LHCN-M2 (cell line): ENCODE data around the gene A4GNT. TPM values are rescaled to one million over a fixed set of nuclear protein-coding genes. Genes with fewer than 3 reads are reported as not detected.

Experiments
- DNase-seq: peaks from one replicate; pipeline ENCODE4 v3.0.0-alpha.2; 2012; ENCODE audit warnings: low read depth
- total RNA-seq: library from RNA; depleted of rRNA; stranded (reverse); fragments of >200 nt; gene quantifications from 2 replicates; pipeline ENCODE4 v1.2.3, GENCODE V29; 2014; rRNA removed

The A4GNT gene
- total RNA-seq, 1 experiment from 2014 or later: not detected

GRCh38 chr3:138079901-138080300, 52.3 kb downstream of the A4GNT start:
- DNase-seq: peak; percentile 77

GRCh38 chr3:138078901-138079344, 53.3 kb downstream of the A4GNT start:
- peak; percentile 95 for DNase-seq

- DNase-seq: peak; percentile 39
Observed at GRCh38 chr3:138078096-138078495, 54.1 kb downstream of the A4GNT start.

Other genes starting within 250 kb of the A4GNT start
- gene CLDN18, start 122.2 kb downstream of the A4GNT start, total RNA-seq: 0.06 TPM in 1 of 2 replicates, not detected in the other
- gene DZIP1L, start 16.8 kb downstream of the A4GNT start, total RNA-seq: 18.3 and 18.9 TPM in 2 replicates
- gene DBR1, start 42.5 kb upstream of the A4GNT start, total RNA-seq: 20.1 and 20.5 TPM in 2 replicates
- gene ARMC8, start 54.9 kb upstream of the A4GNT start, total RNA-seq: 74.2 and 85.4 TPM in 2 replicates
- gene NME9, start 197.5 kb upstream of the A4GNT start, total RNA-seq: not detected in 2 replicates
- gene MRAS, start 216.2 kb upstream of the A4GNT start, total RNA-seq: 40.8 and 58.8 TPM in 2 replicates